ENCODE measurements around the gene MCC.

MCC gene

GRCh38 chr5:113145757-113146387 is 342.4 kb downstream of the MCC start:
- TF ChIP-seq CTCF (conservative IDR thresholded peaks at IDR 0.05): no peak
- H3K27ac ChIP-seq: no peak overlapping the region

GRCh38 chr5:113142186-113142585 is 346.1 kb downstream of the MCC start:
- no peak overlapping the region for H3K27ac ChIP-seq
- no peak for TF ChIP-seq CTCF (conservative IDR thresholded peaks at IDR 0.05)

- no peak for TF ChIP-seq CTCF (conservative IDR thresholded peaks at IDR 0.05)
- H3K27ac ChIP-seq: no peak overlapping the region
Observed at GRCh38 chr5:113140837-113141671, 347.2 kb downstream of the MCC start.

- TF ChIP-seq CTCF (conservative IDR thresholded peaks at IDR 0.05): no peak
- no peak overlapping the region for H3K27ac ChIP-seq
Observed at GRCh38 chr5:113133211-113133975, 354.9 kb downstream of the MCC start.

GRCh38 chr5:113132564-113132963 is 355.7 kb downstream of the MCC start:
- H3K27ac ChIP-seq: no peak overlapping the region
- TF ChIP-seq CTCF (conservative IDR thresholded peaks at IDR 0.05): no peak

GRCh38 chr5:113128641-113129330 is 359.5 kb downstream of the MCC start:
- H3K27ac ChIP-seq: no peak overlapping the region
- no peak for TF ChIP-seq CTCF (conservative IDR thresholded peaks at IDR 0.05)

- H3K27ac ChIP-seq: no peak overlapping the region
- no peak for TF ChIP-seq CTCF (conservative IDR thresholded peaks at IDR 0.05)
Observed at GRCh38 chr5:113128082-113128481, 360.2 kb downstream of the MCC start.
